ENCODE results near the gene KCND2. TPM values are rescaled to one million over a fixed set of nuclear protein-coding genes. Genes with fewer than 3 reads are reported as not detected.

KCND2 gene
- total and polyA plus RNA-seq, 2 of the 4 experiments (the other 2 are of a cell fraction), result under 0.01 TPM; not detected in 1

DNA sequence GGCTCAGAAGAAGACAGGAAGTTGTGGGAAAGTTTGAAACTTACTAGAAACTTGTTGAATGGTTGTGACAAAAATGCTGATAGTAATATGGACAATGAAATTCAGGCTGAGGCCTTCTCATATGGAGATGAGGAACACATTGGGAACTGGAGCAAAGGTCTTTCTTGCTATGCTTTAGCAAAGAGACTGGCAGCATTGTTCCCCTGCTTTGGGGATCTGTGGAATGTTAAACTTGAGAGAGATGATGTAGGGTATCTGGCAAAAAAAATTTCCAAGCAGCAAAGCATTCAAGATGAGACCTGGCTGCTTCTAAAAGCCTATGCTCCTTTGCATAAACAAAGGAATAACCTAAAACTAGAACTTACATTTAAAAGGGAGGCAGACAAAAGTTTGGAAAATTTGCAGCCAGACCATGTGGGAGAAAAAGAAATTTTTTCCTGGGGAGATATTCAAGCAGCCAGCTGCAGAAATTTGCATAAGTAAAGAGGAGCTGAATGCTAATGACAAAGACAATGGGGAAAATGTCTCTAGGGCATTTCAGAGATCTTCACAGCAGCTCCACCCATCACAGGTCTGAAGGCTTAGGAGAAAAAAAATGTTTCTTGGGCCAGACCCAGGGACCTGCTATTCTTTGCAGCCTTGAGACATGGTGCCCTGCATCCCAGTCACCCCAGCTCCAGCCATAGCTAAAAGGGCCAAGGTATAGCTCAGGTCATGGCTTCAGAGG, 16.5 kb upstream of the KCND2 start:
- TF ChIP-seq RFX5 (IDR thresholded peaks at IDR 0.05; ENCODE audit: low read depth, low read length), result no peak
- TF ChIP-seq ELK1 (IDR thresholded peaks at IDR 0.05; ENCODE audit: borderline replicate concordance, low read depth, low read length), result no peak
- TF ChIP-seq SMC3 (IDR thresholded peaks at IDR 0.05; ENCODE audit: low read depth, low read length), result no peak
- no peak for TF ChIP-seq CTCF (conservative IDR thresholded peaks at IDR 0.05; ENCODE audit: low read depth, low read length)
- no peak for TF ChIP-seq RAD21 (IDR thresholded peaks at IDR 0.05; ENCODE audit: low read length)
- no peak for TF ChIP-seq MAFK (IDR thresholded peaks at IDR 0.05; ENCODE audit: low read depth, low read length)
- no peak for TF ChIP-seq CHD1 (IDR thresholded peaks at IDR 0.05; ENCODE audit: low read depth, low read length)
- no peak for TF ChIP-seq USF2 (IDR thresholded peaks at IDR 0.05; ENCODE audit: low read depth, low read length)
- TF ChIP-seq CEBPB (IDR thresholded peaks at IDR 0.05; ENCODE audit: low read depth, low read length), result no peak
- no peak for TF ChIP-seq MAZ (IDR thresholded peaks at IDR 0.05; ENCODE audit: borderline replicate concordance, low read depth, low read length)
- TF ChIP-seq RCOR1 (IDR thresholded peaks at IDR 0.05; ENCODE audit: insufficient replicate concordance, low read length), result no peak
- no peak for TF ChIP-seq NFE2L2 (IDR thresholded peaks at IDR 0.05; ENCODE audit: low read depth, low read length)
- TF ChIP-seq MXI1 (IDR thresholded peaks at IDR 0.05; ENCODE audit: borderline replicate concordance, low read depth, low read length), result no peak
- no peak for TF ChIP-seq POLR2A (IDR thresholded peaks at IDR 0.05; ENCODE audit: low read depth, low read length)
- no peak for TF ChIP-seq BHLHE40 (IDR thresholded peaks at IDR 0.05; ENCODE audit: low read depth, low read length)
- no peak for TF ChIP-seq FOS (IDR thresholded peaks at IDR 0.05; ENCODE audit: low read depth, low read length)
- H3K4me1 ChIP-seq (ENCODE audit: control insufficient read depth, insufficient read depth, low read length), result no peaks in the 10 kb centered on the region
- H4K20me1 ChIP-seq (ENCODE audit: insufficient read depth, low read length), result no peaks in the 10 kb centered on the region
- no peak overlapping the region for H3K18ac ChIP-seq (ENCODE audit: low read depth, low read length)
- CTCF ChIA-PET, result no interaction called here
- POLR2A ChIA-PET (ENCODE audit: unreplicated experiment), result no interaction called here
- no peak overlapping the region for H3K23ac ChIP-seq (ENCODE audit: low read depth, low read length)
- no peak overlapping the region for H2AFZ ChIP-seq (replicated peaks; ENCODE audit: low read length, poor library complexity)
- no peak overlapping the region for H3K9ac ChIP-seq (ENCODE audit: low read depth, low read length)
- no peaks in the 10 kb centered on the region for H3K9me3 ChIP-seq (ENCODE audit: control insufficient read depth, insufficient read depth, low read length)
- H4K91ac ChIP-seq (ENCODE audit: insufficient read depth, low read depth, low read length), result no peak overlapping the region
- H2BK5ac ChIP-seq (ENCODE audit: low read depth, low read length, poor library complexity, severe bottlenecking), result no peak overlapping the region
- H2AK9ac ChIP-seq (replicated peaks; ENCODE audit: low read depth, low read length, poor library complexity), result no peak overlapping the region
- in situ Hi-C loops (cut with MboI; ENCODE audit: low sequenced_read_pairs), result no loop called here
- H2BK120ac ChIP-seq (ENCODE audit: low read depth, low read length), result no peak overlapping the region
- no peak overlapping the region for H3K4ac ChIP-seq (ENCODE audit: low read depth, low read length)
- H3K36me3 ChIP-seq (ENCODE audit: control insufficient read depth, insufficient read depth, low read length), result no peaks in the 10 kb centered on the region
- no peaks in the 10 kb centered on the region for H3K79me1 ChIP-seq (ENCODE audit: low read depth in 1 of 2, low read length in 2 of 2)
- no peak overlapping the region for H3K56ac ChIP-seq (ENCODE audit: extremely low read depth, insufficient read depth, low read length)
- H2BK20ac ChIP-seq (ENCODE audit: low read depth, low read length), result no peak overlapping the region
- H3K4me3 ChIP-seq (ENCODE audit: insufficient read depth, low read depth, low read length), result no peak overlapping the region
- H2AK5ac ChIP-seq (ENCODE audit: low read depth, low read length), result no peak overlapping the region
- no peak overlapping the region for H3K14ac ChIP-seq (replicated peaks; ENCODE audit: low read depth, low read length)
- intact Hi-C loops (cut with micrococcal nuclease), result no loop called here
- H3K27ac ChIP-seq (ENCODE audit: insufficient read depth, low read length), result no peak overlapping the region
- no peaks in the 10 kb centered on the region for H3K27me3 ChIP-seq (ENCODE audit: control insufficient read depth, insufficient read depth, low read length)
- no peak for ATAC-seq (ENCODE audit: low read depth)
- no TSS peak for BruUV-seq (replicated peaks)
- dilution Hi-C loops (cut with HindIII; ENCODE audit: low sequenced_read_pairs, unreplicated experiment), result no loop called here
- H4K5ac ChIP-seq (ENCODE audit: low read depth, low read length), result no peak overlapping the region
- no peak overlapping the region for H4K8ac ChIP-seq (ENCODE audit: low read depth in 2 of 2, low read length in 2 of 2)
- no peak overlapping the region for H2BK15ac ChIP-seq (ENCODE audit: low read depth, low read length)
- no peak for DNase-seq
- no peak overlapping the region for H3K4me2 ChIP-seq (ENCODE audit: low read depth, low read length)
- no peaks in the 10 kb centered on the region for H3K9me1 ChIP-seq (ENCODE audit: insufficient read depth, low read length)
